HT1080 (cell line): ENCODE measurements around the gene CDK5. TPM values are rescaled to one million over a fixed set of nuclear protein-coding genes. Genes with fewer than 3 reads are reported as not detected.

Experiments
- total RNA-seq: library from RNA; depleted of rRNA; stranded (reverse); fragments of >200 nt; shearing (Covaris generic); gene quantifications from 2 replicates; pipeline ENCODE4 v1.2.3, GENCODE V29; 2014; rRNA removed

Gene CDK5
- total RNA-seq, 1 experiment from 2014 or later, result 67.8 TPM

Other genes with a start within 250 kb of the CDK5 start
- not detected in 2 replicates for gene AOC1, start 205.4 kb downstream of the CDK5 start, total RNA-seq
- 0.34 and 0.47 TPM in 2 replicates for gene KCNH2, start 79.6 kb downstream of the CDK5 start, total RNA-seq
- gene NOS3, start 66.9 kb downstream of the CDK5 start, total RNA-seq, result 71.5 and 94.6 TPM in 2 replicates
- gene ATG9B, start 33.4 kb downstream of the CDK5 start, total RNA-seq, result not detected in 2 replicates
- 29.4 and 37.0 TPM in 2 replicates for gene ABCB8, start 29.4 kb downstream of the CDK5 start, total RNA-seq
- 0.45 TPM in 1 of 2 replicates, not detected in the other for gene ASIC3, start 9.4 kb downstream of the CDK5 start, total RNA-seq
- gene SLC4A2, start 1.7 kb upstream of the CDK5 start, total RNA-seq, result 121 and 146 TPM in 2 replicates
- gene FASTK, start 22.9 kb upstream of the CDK5 start, total RNA-seq, result 86.5 and 100 TPM in 2 replicates
- 66.3 and 85.1 TPM in 2 replicates for gene TMUB1, start 25.6 kb upstream of the CDK5 start, total RNA-seq
- gene AGAP3, start 28.6 kb upstream of the CDK5 start, total RNA-seq, result 36.4 and 45.3 TPM in 2 replicates
- gene GBX1, start 109.8 kb upstream of the CDK5 start, total RNA-seq, result not detected in 2 replicates
- not detected in 2 replicates for gene ASB10, start 129.4 kb upstream of the CDK5 start, total RNA-seq
- gene H2BK1, start 152.6 kb upstream of the CDK5 start, total RNA-seq, result not detected in 2 replicates
- 83.9 and 89.1 TPM in 2 replicates for gene ABCF2, start 169.3 kb upstream of the CDK5 start, total RNA-seq
- 40.0 and 46.1 TPM in 2 replicates for gene CHPF2, start 174.6 kb upstream of the CDK5 start, total RNA-seq
- 9.5 and 11.8 TPM in 2 replicates for gene SMARCD3, start 190.8 kb upstream of the CDK5 start, total RNA-seq